IMR-90 (cell line): ENCODE measurements around the gene ISCU. TPM values are rescaled to one million over a fixed set of nuclear protein-coding genes. Genes with fewer than 3 reads are reported as not detected.
A peak's percentile ranks its signal among the peaks of the same experiment; 100 is the strongest.

Source experiments
- ATAC-seq: fragments of 200-7000 bp; cut with Tn5 transposase; 2 replicates; pipeline ENCODE4 v1.9.1; 2020; ENCODE audit warnings: low read depth, mild to moderate bottlenecking, moderate library complexity
- BruUV-seq: library from RNA; stranded (reverse); fragments of 400-500 nt; replicated peaks from 2 replicates; lab custom pipeline; 2021; lab: Mats Ljungman, UMichigan
- CTCF ChIA-PET: fragments of 300-600 bp; formaldehyde crosslinking; extraction: SDS; loops from one replicate; lab custom pipeline; 2021; ENCODE audit warnings: antibody characterized with exemption; lab: Yijun Ruan, JAX
- POLR2A ChIA-PET: fragments of 300-600 bp; sonication (Branson Sonifier 250); formaldehyde crosslinking; loops from one replicate; lab custom pipeline; 2022; ENCODE audit warnings: antibody characterized with exemption; ENCODE audit not compliant: unreplicated experiment; lab: Charles Lee
- DNase-seq: peaks from one replicate; pipeline ENCODE4 v3.0.0; 2013
- H2AFZ ChIP-seq: replicated peaks from 2 replicates; pipeline ENCODE3; 2013; ENCODE audit warnings: low read length, mild to moderate bottlenecking; ENCODE audit not compliant: poor library complexity
- H2AK5ac ChIP-seq: 2 replicates; pipeline ENCODE4 v1.6.1; 2013; ENCODE audit warnings: low read depth, low read length, inconsistent platforms
- H2AK9ac ChIP-seq: replicated peaks from 2 replicates; pipeline ENCODE3; 2013; ENCODE audit warnings: mild to moderate bottlenecking, low read depth, low read length, moderate library complexity; ENCODE audit not compliant: poor library complexity
- H2BK120ac ChIP-seq: 2 replicates; pipeline ENCODE4 v1.6.1; 2013; ENCODE audit warnings: low read depth, low read length, inconsistent platforms
- H2BK15ac ChIP-seq: 3 replicates; pipeline ENCODE4 v1.6.1; 2013; ENCODE audit warnings: low read depth, low read length, inconsistent platforms
- H2BK20ac ChIP-seq: 2 replicates; pipeline ENCODE4 v1.6.1; 2013; ENCODE audit warnings: low read depth, mild to moderate bottlenecking, inconsistent platforms, low read length, moderate library complexity
- H2BK5ac ChIP-seq: 2 replicates; pipeline ENCODE4 v1.6.1; 2013; ENCODE audit warnings: mild to moderate bottlenecking, low read depth, low read length, inconsistent platforms; ENCODE audit not compliant: poor library complexity, severe bottlenecking
- H3K14ac ChIP-seq: replicated peaks from 2 replicates; pipeline ENCODE4 v1.6.1; 2013; ENCODE audit warnings: low read depth, low read length, inconsistent platforms
- H3K18ac ChIP-seq: 2 replicates; pipeline ENCODE4 v1.6.1; 2013; ENCODE audit warnings: low read depth, low read length, control low read depth
- H3K23ac ChIP-seq: 2 replicates; pipeline ENCODE4 v1.6.1; 2013; ENCODE audit warnings: low read depth, low read length, inconsistent platforms
- H3K27ac ChIP-seq: 2 replicates; pipeline ENCODE4 v1.5.1; 2013; ENCODE audit warnings: mild to moderate bottlenecking, control low read depth, low read length; ENCODE audit not compliant: insufficient read depth
- H3K27me3 ChIP-seq: 2 replicates; pipeline ENCODE4 v1.6.1; 2013; ENCODE audit warnings: low read length; ENCODE audit not compliant: control insufficient read depth, insufficient read depth
- H3K36me3 ChIP-seq: 2 replicates; pipeline ENCODE4 v1.6.1; 2013; ENCODE audit warnings: low read length, mixed read lengths; ENCODE audit not compliant: control insufficient read depth, insufficient read depth
- H3K4ac ChIP-seq: 2 replicates; pipeline ENCODE4 v1.6.1; 2013; ENCODE audit warnings: low read depth, low read length, inconsistent platforms
- H3K4me1 ChIP-seq: 2 replicates; pipeline ENCODE4 v1.6.1; 2013; ENCODE audit warnings: low read length, mixed read lengths; ENCODE audit not compliant: control insufficient read depth, insufficient read depth
- H3K4me2 ChIP-seq: 2 replicates; pipeline ENCODE4 v1.6.1; 2013; ENCODE audit warnings: low read depth, mild to moderate bottlenecking, control low read depth, low read length, moderate library complexity
- H3K4me3 ChIP-seq: 2 replicates; pipeline ENCODE4 v1.5.1; 2013; ENCODE audit warnings: low read depth, mild to moderate bottlenecking, control low read depth, low read length, moderate library complexity; ENCODE audit not compliant: insufficient read depth
- H3K56ac ChIP-seq: 2 replicates; pipeline ENCODE4 v1.6.1; 2013; ENCODE audit warnings: low read length, inconsistent platforms; ENCODE audit not compliant: insufficient read depth; ENCODE audit errors: extremely low read depth
- H3K79me1 ChIP-seq, 2 experiments: 2 replicates each; pipeline ENCODE4 v1.6.1; 2013; ENCODE audit warnings: low read length in 2 of 2, inconsistent platforms in 1 of 2, low read depth in 1 of 2
- H3K9ac ChIP-seq: 2 replicates; pipeline ENCODE4 v1.6.1; 2013; ENCODE audit warnings: low read depth, low read length, control low read depth
- H3K9me1 ChIP-seq: 2 replicates; pipeline ENCODE4 v1.6.1; 2013; ENCODE audit warnings: low read length, inconsistent platforms; ENCODE audit not compliant: insufficient read depth
- H3K9me3 ChIP-seq: 2 replicates; pipeline ENCODE4 v1.6.1; 2013; ENCODE audit warnings: low read length; ENCODE audit not compliant: control insufficient read depth, insufficient read depth
- H4K20me1 ChIP-seq: 2 replicates; pipeline ENCODE4 v1.6.1; 2013; ENCODE audit warnings: low read length, inconsistent platforms; ENCODE audit not compliant: insufficient read depth
- H4K5ac ChIP-seq: 2 replicates; pipeline ENCODE4 v1.6.1; 2013; ENCODE audit warnings: mild to moderate bottlenecking, low read depth, low read length, control low read depth
- H4K8ac ChIP-seq, 2 experiments: 2 replicates each; pipeline ENCODE4 v1.6.1; 2013; ENCODE audit warnings: low read depth in 2 of 2, low read length in 2 of 2, control low read depth in 1 of 2, inconsistent platforms in 1 of 2
- H4K91ac ChIP-seq: 2 replicates; pipeline ENCODE4 v1.6.1; 2013; ENCODE audit warnings: low read depth, low read length, inconsistent platforms; ENCODE audit not compliant: insufficient read depth
- BHLHE40 ChIP-seq: fragments of 150-350 bp; IDR thresholded peaks from 2 replicates; pipeline ENCODE4 v1.6.1; 2016; ENCODE audit warnings: mild to moderate bottlenecking, low read depth, low read length
- CEBPB ChIP-seq: IDR thresholded peaks from 2 replicates; pipeline ENCODE4 v1.6.1; 2012; ENCODE audit warnings: low read depth, low read length, improper control_type of control experiment
- CHD1 ChIP-seq: IDR thresholded peaks from 2 replicates; pipeline ENCODE4 v1.6.1; 2012; ENCODE audit warnings: low read depth, low read length, improper control_type of control experiment
- FOS ChIP-seq: fragments of 150-350 bp; IDR thresholded peaks from 2 replicates; pipeline ENCODE4 v1.6.1; 2016; ENCODE audit warnings: low read depth, low read length
- MAFK ChIP-seq: IDR thresholded peaks from 2 replicates; pipeline ENCODE4 v1.6.1; 2012; ENCODE audit warnings: low read depth, low read length, improper control_type of control experiment
- MAZ ChIP-seq: IDR thresholded peaks from 2 replicates; pipeline ENCODE4 v1.6.1; 2012; ENCODE audit warnings: low read depth, mild to moderate bottlenecking, low read length, improper control_type of control experiment, moderate library complexity, borderline replicate concordance
- MXI1 ChIP-seq: IDR thresholded peaks from 2 replicates; pipeline ENCODE4 v1.6.1; 2012; ENCODE audit warnings: low read depth, mild to moderate bottlenecking, low read length, moderate library complexity, borderline replicate concordance
- NFE2L2 ChIP-seq: fragments of 150-350 bp; IDR thresholded peaks from 2 replicates; pipeline ENCODE4 v1.6.1; 2016; ENCODE audit warnings: low read depth, mild to moderate bottlenecking, low read length
- POLR2A ChIP-seq: IDR thresholded peaks from 2 replicates; pipeline ENCODE4 v1.6.1; 2012; ENCODE audit warnings: mild to moderate bottlenecking, low read depth, low read length
- RAD21 ChIP-seq: IDR thresholded peaks from 2 replicates; pipeline ENCODE4 v1.6.1; 2012; ENCODE audit warnings: low read length, improper control_type of control experiment
- RCOR1 ChIP-seq: IDR thresholded peaks from 2 replicates; pipeline ENCODE4 v1.6.1; 2012; ENCODE audit warnings: mild to moderate bottlenecking, low read length, improper control_type of control experiment; ENCODE audit not compliant: insufficient replicate concordance
- RFX5 ChIP-seq: IDR thresholded peaks from 2 replicates; pipeline ENCODE4 v1.8.0; 2012; ENCODE audit warnings: low read depth, mild to moderate bottlenecking, low read length, moderate library complexity
- SMC3 ChIP-seq: fragments of 150-350 bp; IDR thresholded peaks from 2 replicates; pipeline ENCODE4 v1.6.1; 2016; ENCODE audit warnings: low read depth, mild to moderate bottlenecking, antibody characterized with exemption, low read length, moderate library complexity
- USF2 ChIP-seq: fragments of 150-350 bp; IDR thresholded peaks from 2 replicates; pipeline ENCODE4 v1.6.1; 2017; ENCODE audit warnings: mild to moderate bottlenecking, antibody characterized with exemption, low read length, low read depth
- WGBS, 2 experiments: methylation state at CpG; one replicate each; pipeline versions ENCODE4 v1.1.5 to v1.1.7; 2013; ENCODE audit warnings: missing lambda C conversion rate in 2 of 2; ENCODE audit not compliant: insufficient read length in 1 of 2; ENCODE audit errors: extremely low coverage in 2 of 2; 5-methylcytosine and 5-hydroxymethylcytosine counted together
- dilution Hi-C: fragments of 300-500 bp; cut with HindIII; formaldehyde crosslinking; loops from one replicate; pipeline ENCODE4 v1.14.3; 2018; ENCODE audit warnings: low sequenced_read_pairs; ENCODE audit not compliant: unreplicated experiment
- in situ Hi-C: fragments of 300-500 bp; cut with MboI; formaldehyde crosslinking; loops from 3 replicates; pipeline ENCODE4 v1.14.3; 2019; ENCODE audit warnings: low sequenced_read_pairs, inconsistent platforms, mixed read lengths
- intact Hi-C: fragments of 100-400 bp; cut with micrococcal nuclease; formaldehyde crosslinking; loops from 2 replicates; pipeline ENCODE4 v1.10.0; 2022
- polyA plus RNA-seq, 3 experiments: library from polyadenylated mRNA; depleted of rRNA; stranded (reverse); fragments of >200 nt; gene quantifications; 2 replicates each; pipeline ENCODE4 v1.2.3, GENCODE V29; 2012; ENCODE audit warnings: low replicate concordance in 1 of 3
- total RNA-seq: library from RNA; depleted of rRNA; stranded (reverse); fragments of >200 nt; gene quantifications from 2 replicates; pipeline ENCODE4 v1.2.3, GENCODE V29; 2012
- TF ChIP-seq, protein P1 (sequence below): conservative IDR thresholded peaks from 2 replicates; pipeline ENCODE4 v1.5.1; 2012; ENCODE audit warnings: mild to moderate bottlenecking, low read depth, low read length, improper control_type of control experiment

ISCU gene
- total and polyA plus RNA-seq, 2 of the 4 experiments (the other 2 are of a cell fraction) = 52.7 to 87.2 TPM

DNA sequence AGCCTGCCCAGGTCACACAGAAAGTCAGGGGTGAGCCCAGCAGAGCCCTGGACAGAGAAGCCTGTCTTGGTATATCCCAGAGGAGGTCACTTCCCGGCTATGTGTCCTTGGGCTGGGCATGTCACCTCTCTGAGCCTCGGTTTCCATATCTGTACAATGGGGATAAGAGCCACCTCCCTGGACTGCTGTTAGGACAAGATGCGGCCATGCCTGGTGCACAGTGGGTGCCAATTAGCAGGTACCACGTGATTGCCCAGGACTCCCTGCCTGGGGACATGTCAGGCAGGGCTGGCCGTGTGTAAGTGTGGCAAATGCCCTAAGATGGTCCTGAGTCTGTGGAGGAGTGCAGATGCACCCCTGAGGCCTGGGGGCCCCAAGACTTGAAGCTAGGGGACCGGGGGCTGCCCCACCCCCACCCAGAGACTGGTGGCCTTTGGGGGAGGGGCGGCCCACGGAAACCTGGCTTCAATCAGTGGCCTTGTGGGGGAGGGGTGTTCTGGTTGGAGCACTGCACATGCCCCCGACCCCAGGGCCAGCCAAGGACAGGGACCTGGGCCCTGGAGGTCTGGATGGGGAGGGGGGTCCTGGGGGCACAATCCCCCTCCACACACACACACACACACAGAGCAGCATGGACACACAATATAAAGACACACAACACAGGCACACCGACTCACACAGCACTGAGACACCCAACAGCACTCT, 34.6 kb downstream of the ISCU start:
- Histone ChIP-seq H2BK15ac (peak overlapping the region; percentile 38; the same call in 1 of the 3 replicates), H3K27me3 (no peaks in the 10 kb centered on the region), H2BK5ac (no peak overlapping the region), H3K18ac (peak overlapping the region; percentile 16; the same call in 1 of the 2 replicates), H3K9me3 (no peaks in the 10 kb centered on the region), H3K56ac (no peak overlapping the region), H3K9me1 (peaks cover 7% of the 10 kb centered on the region; the same call in 1 of the 2 replicates), H4K8ac (peak overlapping the region in 1 of 2 experiments; percentile 72; a peak in 1 of 4 replicates), H2AK9ac (peak overlapping the region; percentile 80), H2BK20ac (peak overlapping the region; percentile 35), H3K4me3 (peak overlapping the region; percentile 38; the same call in 1 of the 2 replicates), H3K4me2 (peak overlapping the region; percentile 54; the same call in 1 of the 2 replicates), H3K36me3 (peaks cover 2% of the 10 kb centered on the region; the same call in 1 of the 2 replicates), H3K9ac (peak overlapping the region; percentile 66; the same call in 1 of the 2 replicates), H3K27ac (peak overlapping the region; percentile 44; the same call in 1 of the 2 replicates), H3K79me1 (peaks cover 0 to 7% of the 10 kb centered on the region in 2 experiments; a peak in 2 of 4 replicates), H4K20me1 (no peaks in the 10 kb centered on the region), H2AFZ (peak overlapping the region; percentile 71), H3K4me1 (peaks cover 3% of the 10 kb centered on the region; the same call in 1 of the 2 replicates), H3K23ac (peak overlapping the region; percentile 39; the same call in 1 of the 2 replicates), H3K4ac (peak overlapping the region; percentile 24), H4K91ac (no peak overlapping the region), H4K5ac (peak overlapping the region; percentile 12; the same call in 1 of the 2 replicates), H3K14ac (peak overlapping the region; percentile 58; the same call in 1 of the 2 replicates), H2BK120ac (peak overlapping the region; percentile 69), H2AK5ac (peak overlapping the region; percentile 83; the same call in 1 of the 2 replicates)
- CTCF ChIA-PET = interaction anchor here (0.5 kb wide), 1 partner anchor 77 kb away, joined by 3 read pairs; no protein-coding TSS in a partner anchor
- no TSS peak for BruUV-seq
- ATAC-seq (no peak; the same call in 1 of the 2 replicates), DNase-seq (no peak)
- 40% methylated on average over 1 of the region's 10 CpGs; no CpG with 5 or more reads in 1 of the 2 experiments for WGBS, 2 experiments
- dilution Hi-C loops (no loop called here), in situ Hi-C loops (no loop called here), intact Hi-C loops (no loop called here)
- POLR2A ChIA-PET = no interaction called here
- TF ChIP-seq MXI1 (no peak), RCOR1 (no peak), RAD21 (no peak), MAZ (no peak), USF2 (no peak), RFX5 (no peak), SMC3 (no peak), NFE2L2 (no peak), MAFK (no peak), BHLHE40 (no peak), CHD1 (no peak), FOS (no peak), CEBPB (no peak), POLR2A (no peak)
- TF ChIP-seq, protein P1, sequence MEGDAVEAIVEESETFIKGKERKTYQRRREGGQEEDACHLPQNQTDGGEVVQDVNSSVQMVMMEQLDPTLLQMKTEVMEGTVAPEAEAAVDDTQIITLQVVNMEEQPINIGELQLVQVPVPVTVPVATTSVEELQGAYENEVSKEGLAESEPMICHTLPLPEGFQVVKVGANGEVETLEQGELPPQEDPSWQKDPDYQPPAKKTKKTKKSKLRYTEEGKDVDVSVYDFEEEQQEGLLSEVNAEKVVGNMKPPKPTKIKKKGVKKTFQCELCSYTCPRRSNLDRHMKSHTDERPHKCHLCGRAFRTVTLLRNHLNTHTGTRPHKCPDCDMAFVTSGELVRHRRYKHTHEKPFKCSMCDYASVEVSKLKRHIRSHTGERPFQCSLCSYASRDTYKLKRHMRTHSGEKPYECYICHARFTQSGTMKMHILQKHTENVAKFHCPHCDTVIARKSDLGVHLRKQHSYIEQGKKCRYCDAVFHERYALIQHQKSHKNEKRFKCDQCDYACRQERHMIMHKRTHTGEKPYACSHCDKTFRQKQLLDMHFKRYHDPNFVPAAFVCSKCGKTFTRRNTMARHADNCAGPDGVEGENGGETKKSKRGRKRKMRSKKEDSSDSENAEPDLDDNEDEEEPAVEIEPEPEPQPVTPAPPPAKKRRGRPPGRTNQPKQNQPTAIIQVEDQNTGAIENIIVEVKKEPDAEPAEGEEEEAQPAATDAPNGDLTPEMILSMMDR = no peak
